HFF-Myc (cell line): Measurements from ENCODE around the gene AHNAK2.
"Not testable (repeated sequence)": the region's sequence is repeated elsewhere in the genome, so short reads cannot be mapped to it uniquely, and the experiment has no call there.

Experiments
- DNase-seq: peaks from one replicate; pipeline ENCODE4 v3.0.0-alpha.2; 2011; ENCODE audit warnings: low read depth; ENCODE audit errors: extremely low read depth
- H3K4me3 ChIP-seq: replicated peaks from 2 replicates; pipeline ENCODE4 v1.5.1; 2011; ENCODE audit warnings: low read depth, mild to moderate bottlenecking, control low read depth, low read length
- CTCF ChIP-seq: IDR thresholded peaks from 2 replicates; pipeline ENCODE4 v1.5.1; 2012; ENCODE audit warnings: mild to moderate bottlenecking, low read depth, low read length, control low read depth; ENCODE audit errors: missing control alignments

The AHNAK2 gene

GRCh38 chr14:104912053-104912452, 66.1 kb downstream of the AHNAK2 start:
- H3K4me3 ChIP-seq: no peak overlapping the region
- TF ChIP-seq CTCF: no peak
- DNase-seq: no peak

GRCh38 chr14:104908303-104908702, 69.9 kb downstream of the AHNAK2 start:
- no peak for TF ChIP-seq CTCF
- H3K4me3 ChIP-seq: no peak overlapping the region
- no peak for DNase-seq

GRCh38 chr14:104905579-104905933, 72.6 kb downstream of the AHNAK2 start:
- not testable (repeated sequence) for DNase-seq, H3K4me3 ChIP-seq

GRCh38 chr14:104904650-104905578, 73.3 kb downstream of the AHNAK2 start:
- not testable (repeated sequence) for H3K4me3 ChIP-seq, DNase-seq

GRCh38 chr14:104903990-104904389, 74.2 kb downstream of the AHNAK2 start:
- TF ChIP-seq CTCF: no peak
- no peak overlapping the region for H3K4me3 ChIP-seq
- DNase-seq: no peak

- no peak for TF ChIP-seq CTCF
- DNase-seq: no peak
- H3K4me3 ChIP-seq: no peak overlapping the region
Measured at GRCh38 chr14:104900639-104901512, 77.3 kb downstream of the AHNAK2 start.

GRCh38 chr14:104899781-104900180, 78.4 kb downstream of the AHNAK2 start:
- H3K4me3 ChIP-seq: no peak overlapping the region
- no peak for DNase-seq
- no peak for TF ChIP-seq CTCF
